ENCODE data around the gene CCL20.

CCL20 gene

GRCh38 chr2:227823922-227824321 is 10.3 kb downstream of the CCL20 start:
- TF ChIP-seq EGR1 (IDR thresholded peaks at IDR 0.05) (no peak), YY1 (IDR thresholded peaks at IDR 0.05; ENCODE audit: low read depth) (no peak), USF1 (IDR thresholded peaks at IDR 0.05) (no peak)
- TF ChIP-seq, protein P1, sequence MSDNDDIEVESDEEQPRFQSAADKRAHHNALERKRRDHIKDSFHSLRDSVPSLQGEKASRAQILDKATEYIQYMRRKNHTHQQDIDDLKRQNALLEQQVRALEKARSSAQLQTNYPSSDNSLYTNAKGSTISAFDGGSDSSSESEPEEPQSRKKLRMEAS (IDR thresholded peaks at IDR 0.05), result no peak

DNA sequence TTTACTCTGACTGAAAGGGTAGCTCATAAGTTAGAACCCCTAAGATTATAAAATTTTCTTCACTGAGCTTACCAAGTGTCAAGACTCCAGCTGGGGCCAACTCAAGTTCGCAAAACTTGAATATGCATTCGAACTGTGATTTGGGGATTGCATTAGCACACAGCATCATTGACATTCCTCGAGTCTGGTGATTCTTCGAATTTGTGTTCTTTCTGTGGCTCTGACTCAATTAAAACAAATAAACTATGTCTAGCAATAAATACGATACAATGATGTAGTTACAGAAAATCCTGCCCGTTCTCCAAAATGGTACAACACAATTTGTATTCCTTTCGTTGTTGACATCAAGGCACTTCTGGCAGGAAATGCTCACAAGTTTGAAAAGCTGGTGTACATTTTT is 11.1 kb downstream of the CCL20 start:
- TF ChIP-seq, protein P2, sequence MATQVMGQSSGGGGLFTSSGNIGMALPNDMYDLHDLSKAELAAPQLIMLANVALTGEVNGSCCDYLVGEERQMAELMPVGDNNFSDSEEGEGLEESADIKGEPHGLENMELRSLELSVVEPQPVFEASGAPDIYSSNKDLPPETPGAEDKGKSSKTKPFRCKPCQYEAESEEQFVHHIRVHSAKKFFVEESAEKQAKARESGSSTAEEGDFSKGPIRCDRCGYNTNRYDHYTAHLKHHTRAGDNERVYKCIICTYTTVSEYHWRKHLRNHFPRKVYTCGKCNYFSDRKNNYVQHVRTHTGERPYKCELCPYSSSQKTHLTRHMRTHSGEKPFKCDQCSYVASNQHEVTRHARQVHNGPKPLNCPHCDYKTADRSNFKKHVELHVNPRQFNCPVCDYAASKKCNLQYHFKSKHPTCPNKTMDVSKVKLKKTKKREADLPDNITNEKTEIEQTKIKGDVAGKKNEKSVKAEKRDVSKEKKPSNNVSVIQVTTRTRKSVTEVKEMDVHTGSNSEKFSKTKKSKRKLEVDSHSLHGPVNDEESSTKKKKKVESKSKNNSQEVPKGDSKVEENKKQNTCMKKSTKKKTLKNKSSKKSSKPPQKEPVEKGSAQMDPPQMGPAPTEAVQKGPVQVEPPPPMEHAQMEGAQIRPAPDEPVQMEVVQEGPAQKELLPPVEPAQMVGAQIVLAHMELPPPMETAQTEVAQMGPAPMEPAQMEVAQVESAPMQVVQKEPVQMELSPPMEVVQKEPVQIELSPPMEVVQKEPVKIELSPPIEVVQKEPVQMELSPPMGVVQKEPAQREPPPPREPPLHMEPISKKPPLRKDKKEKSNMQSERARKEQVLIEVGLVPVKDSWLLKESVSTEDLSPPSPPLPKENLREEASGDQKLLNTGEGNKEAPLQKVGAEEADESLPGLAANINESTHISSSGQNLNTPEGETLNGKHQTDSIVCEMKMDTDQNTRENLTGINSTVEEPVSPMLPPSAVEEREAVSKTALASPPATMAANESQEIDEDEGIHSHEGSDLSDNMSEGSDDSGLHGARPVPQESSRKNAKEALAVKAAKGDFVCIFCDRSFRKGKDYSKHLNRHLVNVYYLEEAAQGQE (IDR thresholded peaks at IDR 0.05; ENCODE audit: low read depth), result no peak
- TF ChIP-seq TEAD4 (IDR thresholded peaks at IDR 0.05) (no peak), TAF1 (IDR thresholded peaks at IDR 0.05; ENCODE audit: low read depth) (no peak), ZBTB7A (IDR thresholded peaks at IDR 0.05; ENCODE audit: low read depth) (no peak), YY1 (IDR thresholded peaks at IDR 0.05; ENCODE audit: low read depth) (no peak), RAD21 (IDR thresholded peaks at IDR 0.05; ENCODE audit: low read depth) (no peak), EP300 (IDR thresholded peaks at IDR 0.05; ENCODE audit: borderline replicate concordance) (no peak), USF1 (IDR thresholded peaks at IDR 0.05) (no peak), CREB1 (IDR thresholded peaks at IDR 0.05; ENCODE audit: low read depth) (no peak)

DNA sequence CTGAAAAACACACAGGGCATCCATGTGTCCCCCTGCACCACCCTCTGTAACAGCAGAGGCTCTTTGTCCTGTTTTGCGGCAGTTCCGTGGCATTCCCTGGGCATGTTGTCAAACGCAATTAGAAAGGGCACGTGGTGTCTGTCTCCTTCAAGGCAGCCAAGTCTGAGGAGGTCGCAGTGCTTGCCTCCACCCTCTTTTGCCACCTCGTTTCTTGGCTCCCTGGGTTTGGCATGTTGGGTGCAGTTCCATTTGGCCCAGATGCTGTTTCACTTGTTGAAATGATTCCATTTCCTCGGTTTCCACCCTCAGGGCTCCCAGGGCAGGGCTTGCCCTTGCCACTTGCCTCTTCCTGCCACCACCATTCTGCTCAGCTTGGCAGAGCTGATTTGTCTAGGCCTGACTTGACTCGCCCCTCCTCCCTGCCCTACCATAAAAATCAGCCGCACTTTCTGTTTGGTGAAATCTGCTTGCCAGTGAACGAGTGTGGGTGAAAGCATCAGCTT is 12.4 kb downstream of the CCL20 start:
- no peak for TF ChIP-seq CREB1 (IDR thresholded peaks at IDR 0.05; ENCODE audit: low read depth)
- TF ChIP-seq, protein P2 (IDR thresholded peaks at IDR 0.05; ENCODE audit: low read depth), result no peak
- no peak for TF ChIP-seq TEAD4 (IDR thresholded peaks at IDR 0.05)
- no peak for TF ChIP-seq RAD21 (IDR thresholded peaks at IDR 0.05; ENCODE audit: low read depth)
- TF ChIP-seq FOXM1 (IDR thresholded peaks at IDR 0.05; ENCODE audit: borderline replicate concordance, low read depth), result no peak
- TF ChIP-seq, protein P1 (IDR thresholded peaks at IDR 0.05), result no peak
- TF ChIP-seq CEBPB (IDR thresholded peaks at IDR 0.05), result no peak
- no peak for TF ChIP-seq TCF12 (IDR thresholded peaks at IDR 0.05; ENCODE audit: low read depth)
- no peak for TF ChIP-seq EGR1 (IDR thresholded peaks at IDR 0.05)
- TF ChIP-seq YY1 (IDR thresholded peaks at IDR 0.05; ENCODE audit: low read depth), result no peak
- TF ChIP-seq USF1 (IDR thresholded peaks at IDR 0.05), result no peak
- TF ChIP-seq NFIC (IDR thresholded peaks at IDR 0.05), result no peak
- TF ChIP-seq TAF1 (IDR thresholded peaks at IDR 0.05; ENCODE audit: low read depth), result no peak
- no peak for TF ChIP-seq EP300 (IDR thresholded peaks at IDR 0.05; ENCODE audit: borderline replicate concordance)
- TF ChIP-seq ZBTB7A (IDR thresholded peaks at IDR 0.05; ENCODE audit: low read depth), result no peak

DNA sequence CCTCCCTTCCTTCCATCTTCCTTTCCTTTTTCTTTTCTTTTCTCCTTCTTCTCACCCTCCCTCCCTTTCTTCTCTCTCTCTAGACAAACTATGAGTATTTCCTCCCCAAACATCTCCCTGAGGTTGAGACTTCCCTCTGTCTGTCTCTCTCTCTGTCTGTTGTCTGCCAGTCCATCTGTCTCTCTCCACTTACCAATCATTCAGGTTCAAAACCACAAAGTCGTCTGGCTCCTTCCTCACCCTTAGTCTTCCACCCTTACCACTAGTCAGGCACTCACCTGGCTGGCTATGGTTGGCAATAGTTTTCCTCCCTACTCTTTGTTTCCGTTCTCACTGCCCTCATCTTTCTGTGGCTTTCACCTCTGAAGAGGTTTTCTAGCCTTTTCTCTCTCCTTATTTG is 12.9 kb downstream of the CCL20 start:
- TF ChIP-seq NFIC (IDR thresholded peaks at IDR 0.05), result no peak
- TF ChIP-seq, protein P1 (IDR thresholded peaks at IDR 0.05), result no peak
- no peak for TF ChIP-seq USF1 (IDR thresholded peaks at IDR 0.05)
- TF ChIP-seq, protein P2 (IDR thresholded peaks at IDR 0.05; ENCODE audit: low read depth), result no peak
- no peak for TF ChIP-seq FOXM1 (IDR thresholded peaks at IDR 0.05; ENCODE audit: borderline replicate concordance, low read depth)
- TF ChIP-seq TEAD4 (IDR thresholded peaks at IDR 0.05), result no peak
- no peak for TF ChIP-seq ZBTB7A (IDR thresholded peaks at IDR 0.05; ENCODE audit: low read depth)
- TF ChIP-seq EP300 (IDR thresholded peaks at IDR 0.05; ENCODE audit: borderline replicate concordance), result no peak
- TF ChIP-seq RAD21 (IDR thresholded peaks at IDR 0.05; ENCODE audit: low read depth), result no peak
- no peak for TF ChIP-seq CREB1 (IDR thresholded peaks at IDR 0.05; ENCODE audit: low read depth)
- no peak for TF ChIP-seq YY1 (IDR thresholded peaks at IDR 0.05; ENCODE audit: low read depth)
- TF ChIP-seq TCF12 (IDR thresholded peaks at IDR 0.05; ENCODE audit: low read depth), result no peak
- no peak for TF ChIP-seq TAF1 (IDR thresholded peaks at IDR 0.05; ENCODE audit: low read depth)
- no peak for TF ChIP-seq EGR1 (IDR thresholded peaks at IDR 0.05)
- TF ChIP-seq CEBPB (IDR thresholded peaks at IDR 0.05), result no peak
